Large intestine (tissue), 3 donors: ENCODE data around the gene OLFM2. TPM values are rescaled to one million over a fixed set of nuclear protein-coding genes. Genes with fewer than 3 reads are reported as not detected.
"Not testable (repeated sequence)": the region's sequence is repeated elsewhere in the genome, so short reads cannot be mapped to it uniquely, and the experiment has no call there.

Experiments
- DNase-seq, 2 donors: peaks; one replicate each; pipeline versions ENCODE4 v3.0.0 to v3.0.0-alpha.2; 2013
- H3K27ac ChIP-seq: one replicate; pipeline ENCODE4 v1.5.1; 2013; ENCODE audit warnings: low read length
- H3K27me3 ChIP-seq: 2 replicates; pipeline ENCODE4 v1.6.1; 2013; ENCODE audit warnings: low read length; ENCODE audit not compliant: control insufficient read depth, insufficient read depth
- H3K36me3 ChIP-seq: 2 replicates; pipeline ENCODE4 v1.6.1; 2013; ENCODE audit warnings: low read length; ENCODE audit not compliant: control insufficient read depth, insufficient read depth
- H3K4me1 ChIP-seq: one replicate; pipeline ENCODE4 v1.6.1; 2013; ENCODE audit warnings: low read length; ENCODE audit not compliant: control insufficient read depth, insufficient read depth
- H3K4me3 ChIP-seq: one replicate; pipeline ENCODE4 v1.5.1; 2013; ENCODE audit warnings: low read length
- H3K9me3 ChIP-seq: one replicate; pipeline ENCODE4 v1.6.1; 2013; ENCODE audit warnings: mild to moderate bottlenecking, low read depth, low read length, moderate library complexity; ENCODE audit not compliant: control insufficient read depth
- WGBS: methylation state at CpG from one replicate; pipeline ENCODE4 v1.1.5; 2013; ENCODE audit warnings: low lambda C conversion rate; ENCODE audit not compliant: insufficient coverage; 5-methylcytosine and 5-hydroxymethylcytosine counted together
- polyA plus RNA-seq: library from polyadenylated mRNA; unstranded; fragments of 120-200 nt; gene quantifications from one replicate; pipeline ENCODE4 v1.2.1, GENCODE V29; 2013

The OLFM2 gene
- polyA plus RNA-seq, 1 donor: 15.9 TPM

GRCh38 chr19:9966448-9966847, 30.1 kb upstream of the OLFM2 start:
- DNase-seq: no peak
- 33% methylated on average over 1 of the region's 29 CpGs for WGBS
- Histone ChIP-seq H3K4me1 (no peaks in the 10 kb centered on the region), H3K9me3 (no peaks in the 10 kb centered on the region), H3K27me3 (peaks cover 19% of the 10 kb centered on the region), H3K36me3 (no peaks in the 10 kb centered on the region), H3K27ac (no peak overlapping the region), H3K4me3 (no peak overlapping the region)

- H3K4me1 ChIP-seq: no peaks in the 10 kb centered on the region
- DNase-seq: no peak
- no peaks in the 10 kb centered on the region for H3K36me3 ChIP-seq
- no peaks in the 10 kb centered on the region for H3K9me3 ChIP-seq
- H3K4me3 ChIP-seq: no peak overlapping the region
- WGBS: no CpG with 5 or more reads among the region's 14 CpGs
- H3K27ac ChIP-seq: no peak overlapping the region
- peaks cover 19% of the 10 kb centered on the region for H3K27me3 ChIP-seq
These were observed 29.7 kb upstream of the OLFM2 start for GRCh38 chr19:9966024-9966423.

GRCh38 chr19:9962623-9963290, 26.4 kb upstream of the OLFM2 start:
- Histone ChIP-seq H3K36me3 (no peaks in the 10 kb centered on the region), H3K9me3 (no peaks in the 10 kb centered on the region), H3K4me3 (no peak overlapping the region), H3K27me3 (peaks cover 19% of the 10 kb centered on the region), H3K27ac (no peak overlapping the region), H3K4me1 (no peaks in the 10 kb centered on the region)
- no CpG with 5 or more reads among the region's 7 CpGs for WGBS
- DNase-seq: no peak

GRCh38 chr19:9961103-9961502, 24.8 kb upstream of the OLFM2 start:
- Histone ChIP-seq H3K4me1 (no peaks in the 10 kb centered on the region), H3K36me3 (no peaks in the 10 kb centered on the region), H3K4me3 (no peak overlapping the region), H3K27me3 (peaks cover 7% of the 10 kb centered on the region), H3K27ac (no peak overlapping the region), H3K9me3 (no peaks in the 10 kb centered on the region)
- DNase-seq: no peak
- WGBS: 100% methylated on average over 2 of the region's 4 CpGs

GRCh38 chr19:9958379-9958821, 22.1 kb upstream of the OLFM2 start:
- Histone ChIP-seq H3K27me3 (no peaks in the 10 kb centered on the region), H3K4me3 (no peak overlapping the region), H3K4me1 (no peaks in the 10 kb centered on the region), H3K36me3 (no peaks in the 10 kb centered on the region), H3K9me3 (no peaks in the 10 kb centered on the region), H3K27ac (no peak overlapping the region)
- DNase-seq: no peak
- WGBS: no CpG with 5 or more reads among the region's 1 CpG

GRCh38 chr19:9956956-9957355, 20.6 kb upstream of the OLFM2 start:
- no peak overlapping the region for H3K4me3 ChIP-seq
- no peaks in the 10 kb centered on the region for H3K9me3 ChIP-seq
- no peak for DNase-seq
- no peaks in the 10 kb centered on the region for H3K4me1 ChIP-seq
- no peaks in the 10 kb centered on the region for H3K27me3 ChIP-seq
- WGBS: 83% methylated on average over 1 of the region's 3 CpGs
- no peak overlapping the region for H3K27ac ChIP-seq
- H3K36me3 ChIP-seq: no peaks in the 10 kb centered on the region

GRCh38 chr19:9953802-9954542, 17.7 kb upstream of the OLFM2 start:
- DNase-seq: no peak
- H3K9me3 ChIP-seq: no peaks in the 10 kb centered on the region
- no peak overlapping the region for H3K27ac ChIP-seq
- no peak overlapping the region for H3K4me3 ChIP-seq
- no peaks in the 10 kb centered on the region for H3K36me3 ChIP-seq
- WGBS: no CpG with 5 or more reads among the region's 18 CpGs
- no peaks in the 10 kb centered on the region for H3K27me3 ChIP-seq
- H3K4me1 ChIP-seq: no peaks in the 10 kb centered on the region

GRCh38 chr19:9952276-9952675, 16.0 kb upstream of the OLFM2 start:
- WGBS: no CpG with 5 or more reads among the region's 5 CpGs
- Histone ChIP-seq H3K27me3 (no peaks in the 10 kb centered on the region), H3K27ac (no peak overlapping the region), H3K4me3 (no peak overlapping the region), H3K9me3 (no peaks in the 10 kb centered on the region), H3K4me1 (no peaks in the 10 kb centered on the region), H3K36me3 (no peaks in the 10 kb centered on the region)
- DNase-seq: no peak

GRCh38 chr19:9947441-9947840, 11.1 kb upstream of the OLFM2 start:
- Histone ChIP-seq H3K36me3 (no peaks in the 10 kb centered on the region), H3K4me3 (no peak overlapping the region), H3K9me3 (no peaks in the 10 kb centered on the region), H3K4me1 (no peaks in the 10 kb centered on the region), H3K27me3 (no peaks in the 10 kb centered on the region), H3K27ac (no peak overlapping the region)
- no CpG with 5 or more reads among the region's 4 CpGs for WGBS
- DNase-seq: no peak

- 100% methylated on average over 1 of the region's 7 CpGs for whole genome bisulfite sequencing
- not testable (repeated sequence) for H3K27me3 ChIP-seq, H3K4me3 ChIP-seq, H3K9me3 ChIP-seq, H3K27ac ChIP-seq, DNase-seq, H3K4me1 ChIP-seq, H3K36me3 ChIP-seq
These were observed 10.3 kb upstream of the OLFM2 start for GRCh38 chr19:9946528-9947125.
